ENCODE measurements around the gene TM7SF2.

GRCh38 chr11:65078151-65078550 is 33.5 kb upstream of the TM7SF2 start:
- TF ChIP-seq CTCF (IDR thresholded peaks at IDR 0.05; ENCODE audit: low read length) (peak; percentile 77), EZH2 (IDR thresholded peaks at IDR 0.05; ENCODE audit: borderline replicate concordance, low read length) (no peak)

All from OCI-LY1 (cell line).